GM23338 (cell line): ENCODE data around the gene PCBP3. TPM values are rescaled to one million over a fixed set of nuclear protein-coding genes. Genes with fewer than 3 reads are reported as not detected.

Source experiments
- ATAC-seq: fragments of 200-7000 bp; cut with Tn5 transposase; 3 replicates; pipeline ENCODE4 v1.9.1; 2020
- DNase-seq: peaks from one replicate; pipeline ENCODE4 v3.0.0-alpha.2; 2015; ENCODE audit warnings: low spot score
- H2AFZ ChIP-seq: fragments of 200-600 bp; sonication (generic); 2 replicates; pipeline ENCODE4 v1.8.0; 2016; ENCODE audit warnings: antibody characterized with exemption, mild to moderate bottlenecking, moderate library complexity
- H3F3A ChIP-seq: fragments of 200-600 bp; sonication (generic); replicated peaks from 2 replicates; pipeline ENCODE4 v1.8.0; 2017; ENCODE audit warnings: antibody characterized with exemption, mixed run types, low read depth
- H3K27ac ChIP-seq: fragments of 200-600 bp; sonication (generic); 2 replicates; pipeline ENCODE4 v1.6.1; 2016; ENCODE audit warnings: low read depth
- H3K27me3 ChIP-seq: fragments of 200-600 bp; sonication (generic); 2 replicates; pipeline ENCODE4 v1.8.0; 2016; ENCODE audit warnings: mild to moderate bottlenecking, mixed run types, moderate library complexity; ENCODE audit not compliant: insufficient read depth
- H3K36me3 ChIP-seq: fragments of 200-600 bp; sonication (generic); 2 replicates; pipeline ENCODE4 v1.8.0; 2016; ENCODE audit warnings: mild to moderate bottlenecking; ENCODE audit not compliant: insufficient read depth
- H3K4me1 ChIP-seq: fragments of 200-600 bp; sonication (generic); 2 replicates; pipeline ENCODE4 v1.8.0; 2016; ENCODE audit warnings: mild to moderate bottlenecking, moderate library complexity; ENCODE audit not compliant: insufficient read depth
- H3K4me2 ChIP-seq: fragments of 200-600 bp; sonication (generic); 2 replicates; pipeline ENCODE4 v1.7.1; 2017; ENCODE audit warnings: mixed run types
- H3K4me3 ChIP-seq: fragments of 200-600 bp; sonication (generic); 2 replicates; pipeline ENCODE4 v1.6.1; 2016; ENCODE audit warnings: mixed run types
- H3K79me2 ChIP-seq: fragments of 200-600 bp; sonication (generic); replicated peaks from 2 replicates; pipeline ENCODE4 v1.8.0; 2017; ENCODE audit warnings: mild to moderate bottlenecking; ENCODE audit not compliant: insufficient read depth
- H3K9me2 ChIP-seq: fragments of 200-600 bp; sonication (generic); 2 replicates; pipeline ENCODE4 v1.8.0; 2017; ENCODE audit not compliant: insufficient read depth
- H4K20me1 ChIP-seq: fragments of 200-600 bp; sonication (generic); replicated peaks from 2 replicates; pipeline ENCODE4 v1.8.0; 2017; ENCODE audit warnings: mild to moderate bottlenecking; ENCODE audit not compliant: insufficient read depth
- H3K27ac Mint-ChIP-seq: 2 replicates; pipeline ENCODE4 v1.8.0; 2020; ENCODE audit warnings: inconsistent platforms, mild to moderate bottlenecking, moderate library complexity, mixed read lengths
- H3K27me3 Mint-ChIP-seq: 3 replicates; pipeline ENCODE4 v1.8.0; 2022; ENCODE audit warnings: low read depth, mild to moderate bottlenecking, moderate library complexity, mixed read lengths, inconsistent platforms; ENCODE audit not compliant: insufficient read depth, poor library complexity
- H3K36me3 Mint-ChIP-seq: 3 replicates; pipeline ENCODE4 v1.8.0; 2021; ENCODE audit warnings: low read depth, mild to moderate bottlenecking, inconsistent platforms, moderate library complexity, mixed read lengths
- H3K4me1 Mint-ChIP-seq: 3 replicates; pipeline ENCODE4 v1.8.0; 2020; ENCODE audit warnings: mild to moderate bottlenecking, inconsistent platforms, mixed read lengths
- H3K4me3 Mint-ChIP-seq: 3 replicates; pipeline ENCODE4 v1.8.0; 2021; ENCODE audit warnings: moderate library complexity, mild to moderate bottlenecking, inconsistent platforms, mixed read lengths
- H3K9me3 Mint-ChIP-seq: 3 replicates; pipeline ENCODE4 v1.8.0; 2020; ENCODE audit warnings: moderate library complexity, mild to moderate bottlenecking, inconsistent platforms, mixed read lengths
- CREB1 ChIP-seq: fragments of 250-450 bp; sonication (Bioruptor Pico); IDR thresholded peaks from 2 replicates; pipeline ENCODE4 v1.5.0; 2020; ENCODE audit warnings: low read depth, mild to moderate bottlenecking, moderate library complexity
- EZH2 ChIP-seq: fragments of 200-600 bp; sonication (generic); IDR thresholded peaks from one replicate; pipeline ENCODE4 v1.8.0; 2017; ENCODE audit warnings: antibody characterized with exemption, mild to moderate bottlenecking, low read depth; ENCODE audit not compliant: unreplicated experiment
- EZH2phosphoT487 ChIP-seq: fragments of 200-600 bp; sonication (generic); IDR thresholded peaks from one replicate; pipeline ENCODE4 v1.8.1; 2018; ENCODE audit warnings: antibody characterized with exemption; ENCODE audit not compliant: unreplicated experiment
- JUNB ChIP-seq: IDR thresholded peaks from one replicate; pipeline ENCODE4 v1.6.1; 2016; ENCODE audit warnings: antibody characterized with exemption; ENCODE audit not compliant: unreplicated experiment
- NANOG ChIP-seq: IDR thresholded peaks from 2 replicates; pipeline ENCODE4 v1.6.1; 2016; ENCODE audit warnings: antibody characterized with exemption, borderline replicate concordance
- POLR2AphosphoS5 ChIP-seq: IDR thresholded peaks from 2 replicates; pipeline ENCODE4 v1.6.1; 2016; ENCODE audit warnings: antibody characterized with exemption, low read depth
- REST ChIP-seq: IDR thresholded peaks from one replicate; pipeline ENCODE4 v1.6.1; 2018; ENCODE audit warnings: antibody characterized with exemption; ENCODE audit not compliant: unreplicated experiment
- STAT1 ChIP-seq: IDR thresholded peaks from one replicate; pipeline ENCODE4 v1.6.1; 2016; ENCODE audit warnings: antibody characterized with exemption; ENCODE audit not compliant: unreplicated experiment
- ZNF114 ChIP-seq: fragments of 250-450 bp; sonication (Bioruptor Pico); IDR thresholded peaks from 2 replicates; pipeline ENCODE4 v1.5.0; 2020; ENCODE audit warnings: mild to moderate bottlenecking, moderate library complexity
- ZNF331 ChIP-seq: fragments of 250-450 bp; sonication (Bioruptor Pico); IDR thresholded peaks from 2 replicates; pipeline ENCODE4 v1.5.0; 2020; ENCODE audit warnings: low read depth, mild to moderate bottlenecking, moderate library complexity
- ZNF462 ChIP-seq: fragments of 250-450 bp; sonication (Bioruptor Pico); IDR thresholded peaks from 2 replicates; pipeline ENCODE4 v1.5.0; 2020; ENCODE audit warnings: mild to moderate bottlenecking, moderate library complexity
- polyA plus RNA-seq: library from polyadenylated mRNA; unstranded; fragments of >200 nt; fragmentation: Nextera tagmentation; extraction: Ambion mirVana; gene quantifications from 2 replicates; pipeline ENCODE4 v1.2.1, GENCODE V29; 2016
- total RNA-seq: library from RNA; depleted of rRNA; stranded (reverse); fragments of >200 nt; shearing (Covaris generic); gene quantifications from 2 replicates; pipeline ENCODE4 v1.2.3, GENCODE V29; 2014
- TF ChIP-seq, protein P1 (sequence below): IDR thresholded peaks from 2 replicates; pipeline ENCODE4 v1.6.1; 2016; ENCODE audit warnings: antibody characterized with exemption
- TF ChIP-seq, protein P2 (sequence below), 2 experiments: fragments of 200-600 bp in 1 of 2; sonication (generic) in 1 of 2; conservative IDR thresholded peaks; 2 replicates each; pipeline versions ENCODE4 v1.5.1 to v1.6.1; 2016 to 2017; ENCODE audit warnings: antibody characterized with exemption in 2 of 2, low read depth in 2 of 2, mild to moderate bottlenecking in 2 of 2, moderate library complexity in 1 of 2

The PCBP3 gene
- total and polyA plus RNA-seq, 2 experiments from 2014 or later = 7.1 to 9.1 TPM

- 0 out of 2 replicates have a peak, but pooled peaks cover 3% of the 10 kb centered on the region for H3K9me2 ChIP-seq
- H3K79me2 ChIP-seq = no peaks in the 10 kb centered on the region
- no peak for DNase-seq
- Mint-ChIP-seq H3K27me3 (peaks cover 10% of the 10 kb centered on the region), H3K27ac (no peak overlapping the region), H3K4me3 (no peak overlapping the region), H3K36me3 (no peaks in the 10 kb centered on the region), H3K4me1 (peaks cover 36% of the 10 kb centered on the region), H3K9me3 (no peaks in the 10 kb centered on the region)
- no peak overlapping the region for H2AFZ ChIP-seq
- no peak overlapping the region for H3K4me3 ChIP-seq
- H3K27me3 ChIP-seq = no peaks in the 10 kb centered on the region
- no peak for ATAC-seq
- TF ChIP-seq ZNF331 (CRISPR knock-in tag) = no peak
- no peak for TF ChIP-seq REST
- no peak for TF ChIP-seq EZH2phosphoT487
- no peak for TF ChIP-seq STAT1
- no peak for TF ChIP-seq ZNF114
- no peak for TF ChIP-seq ZNF462
- TF ChIP-seq POLR2AphosphoS5 = no peak
- TF ChIP-seq EZH2 = no peak
- TF ChIP-seq, protein P1, sequence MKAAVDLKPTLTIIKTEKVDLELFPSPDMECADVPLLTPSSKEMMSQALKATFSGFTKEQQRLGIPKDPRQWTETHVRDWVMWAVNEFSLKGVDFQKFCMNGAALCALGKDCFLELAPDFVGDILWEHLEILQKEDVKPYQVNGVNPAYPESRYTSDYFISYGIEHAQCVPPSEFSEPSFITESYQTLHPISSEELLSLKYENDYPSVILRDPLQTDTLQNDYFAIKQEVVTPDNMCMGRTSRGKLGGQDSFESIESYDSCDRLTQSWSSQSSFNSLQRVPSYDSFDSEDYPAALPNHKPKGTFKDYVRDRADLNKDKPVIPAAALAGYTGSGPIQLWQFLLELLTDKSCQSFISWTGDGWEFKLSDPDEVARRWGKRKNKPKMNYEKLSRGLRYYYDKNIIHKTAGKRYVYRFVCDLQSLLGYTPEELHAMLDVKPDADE = no peak
- TF ChIP-seq, protein P2, sequence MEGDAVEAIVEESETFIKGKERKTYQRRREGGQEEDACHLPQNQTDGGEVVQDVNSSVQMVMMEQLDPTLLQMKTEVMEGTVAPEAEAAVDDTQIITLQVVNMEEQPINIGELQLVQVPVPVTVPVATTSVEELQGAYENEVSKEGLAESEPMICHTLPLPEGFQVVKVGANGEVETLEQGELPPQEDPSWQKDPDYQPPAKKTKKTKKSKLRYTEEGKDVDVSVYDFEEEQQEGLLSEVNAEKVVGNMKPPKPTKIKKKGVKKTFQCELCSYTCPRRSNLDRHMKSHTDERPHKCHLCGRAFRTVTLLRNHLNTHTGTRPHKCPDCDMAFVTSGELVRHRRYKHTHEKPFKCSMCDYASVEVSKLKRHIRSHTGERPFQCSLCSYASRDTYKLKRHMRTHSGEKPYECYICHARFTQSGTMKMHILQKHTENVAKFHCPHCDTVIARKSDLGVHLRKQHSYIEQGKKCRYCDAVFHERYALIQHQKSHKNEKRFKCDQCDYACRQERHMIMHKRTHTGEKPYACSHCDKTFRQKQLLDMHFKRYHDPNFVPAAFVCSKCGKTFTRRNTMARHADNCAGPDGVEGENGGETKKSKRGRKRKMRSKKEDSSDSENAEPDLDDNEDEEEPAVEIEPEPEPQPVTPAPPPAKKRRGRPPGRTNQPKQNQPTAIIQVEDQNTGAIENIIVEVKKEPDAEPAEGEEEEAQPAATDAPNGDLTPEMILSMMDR (conservative IDR thresholded peaks at IDR 0.05; ENCODE audit: low read depth in 2 of 2) = no peak
- no peak for TF ChIP-seq CREB1 (CRISPR knock-in tag)
- TF ChIP-seq JUNB = no peak
- TF ChIP-seq NANOG = no peak
- no peak overlapping the region for H3K4me2 ChIP-seq
- H3K27ac ChIP-seq = no peak overlapping the region
- H3K4me1 ChIP-seq = peaks cover 16% of the 10 kb centered on the region
- H3K36me3 ChIP-seq = no peaks in the 10 kb centered on the region
- H4K20me1 ChIP-seq = no peaks in the 10 kb centered on the region
- no peaks in the 10 kb centered on the region for H3F3A ChIP-seq
These were observed 209.4 kb downstream of the PCBP3 start for GRCh38 chr21:45852886-45853400.
